ENCODE data around the gene RND2.

GRCh38 chr17:42997390-42997983 lies 27.5 kb upstream of the RND2 start:
- no peak for TF ChIP-seq CTCF (optimal IDR thresholded peaks at IDR 0.05 in 1 of 3, IDR thresholded peaks at IDR 0.05 in 1 of 3, conservative IDR thresholded peaks at IDR 0.05 in 1 of 3; ENCODE audit: extremely low read depth in 1 of 3, insufficient read depth in 2 of 3, low read length in 3 of 3)
- no peak for TF ChIP-seq EZH2 (IDR thresholded peaks at IDR 0.05; ENCODE audit: low read length)

All from keratinocyte (primary cell).